Gastroesophageal sphincter (tissue), 4 donors: ENCODE measurements around the gene AKR1B1. TPM values are rescaled to one million over a fixed set of nuclear protein-coding genes. Genes with fewer than 3 reads are reported as not detected.

Source experiments
- ATAC-seq: fragments of 150-250 bp; one replicate; pipeline ENCODE4 v1.9.1; 2016; ENCODE audit warnings: mild to moderate bottlenecking, moderate library complexity
- H3K27ac ChIP-seq, 4 donors: fragments of 200-600 bp; sonication (generic) in 3 of 4; 1 replicate in 3 of 4; 2 replicates in 1 of 4; pipeline ENCODE4 v1.5.1; 2016 to 2019
- H3K27me3 ChIP-seq: fragments of 200-600 bp; sonication (generic); one replicate; pipeline ENCODE4 v1.5.1; 2019
- H3K36me3 ChIP-seq, 2 donors: fragments of 200-600 bp; sonication (generic); one replicate each; pipeline ENCODE4 v1.5.1; 2019; ENCODE audit warnings: control low read depth in 1 of 2
- H3K4me1 ChIP-seq, 3 donors: fragments of 200-600 bp; sonication (generic); 1 replicate in 2 of 3; 2 replicates in 1 of 3; pipeline ENCODE4 v1.5.1; 2016 to 2019; ENCODE audit warnings: control low read depth in 2 of 3
- H3K4me3 ChIP-seq, 2 donors: fragments of 200-600 bp; sonication (generic); one replicate each; pipeline ENCODE4 v1.5.1; 2019; ENCODE audit warnings: mild to moderate bottlenecking in 1 of 2, moderate library complexity in 1 of 2
- H3K9me3 ChIP-seq, 3 donors: fragments of 200-600 bp; sonication (generic); one replicate each; pipeline ENCODE4 v1.5.1; 2017 to 2019; ENCODE audit warnings: control low read depth in 2 of 3
- EP300 ChIP-seq: sonication (generic); formaldehyde crosslinking; IDR thresholded peaks from one replicate; pipeline ENCODE4 v1.6.1; 2017; ENCODE audit warnings: antibody characterized with exemption, mild to moderate bottlenecking
- POLR2A ChIP-seq, 2 donors: fragments of 450-650 bp; IDR thresholded peaks; one replicate each; pipeline ENCODE4 v1.6.1; 2017; ENCODE audit warnings: antibody characterized with exemption in 2 of 2, mild to moderate bottlenecking in 2 of 2, moderate library complexity in 1 of 2
- POLR2AphosphoS5 ChIP-seq: sonication (generic); formaldehyde crosslinking; IDR thresholded peaks from one replicate; pipeline ENCODE4 v1.6.1; 2017; ENCODE audit warnings: antibody characterized with exemption
- WGBS, 2 donors: methylation state at CpG; one replicate each; pipeline ENCODE4 v1.1.5; 2018; ENCODE audit warnings: low coverage in 1 of 2; 5-methylcytosine and 5-hydroxymethylcytosine counted together
- total RNA-seq, 4 donors: library from RNA; depleted of rRNA; stranded (reverse); fragments of >200 nt; gene quantifications; one replicate each; pipeline ENCODE4 v1.1.0, GENCODE V29; 2016
- TF ChIP-seq, protein P1 (sequence below), 4 experiments: fragments of 200-600 bp in 2 of 4; fragments of 450-650 bp in 2 of 4; sonication (generic) in 1 of 4; IDR thresholded peaks; one replicate each; pipeline ENCODE4 v1.5.1; 2017 to 2019; ENCODE audit warnings: antibody characterized with exemption in 4 of 4, mild to moderate bottlenecking in 2 of 4, moderate library complexity in 2 of 4

Gene AKR1B1
- total RNA-seq, 4 donors from 2014 or later = 34.1 to 55.2 (median 41.1) TPM

DNA sequence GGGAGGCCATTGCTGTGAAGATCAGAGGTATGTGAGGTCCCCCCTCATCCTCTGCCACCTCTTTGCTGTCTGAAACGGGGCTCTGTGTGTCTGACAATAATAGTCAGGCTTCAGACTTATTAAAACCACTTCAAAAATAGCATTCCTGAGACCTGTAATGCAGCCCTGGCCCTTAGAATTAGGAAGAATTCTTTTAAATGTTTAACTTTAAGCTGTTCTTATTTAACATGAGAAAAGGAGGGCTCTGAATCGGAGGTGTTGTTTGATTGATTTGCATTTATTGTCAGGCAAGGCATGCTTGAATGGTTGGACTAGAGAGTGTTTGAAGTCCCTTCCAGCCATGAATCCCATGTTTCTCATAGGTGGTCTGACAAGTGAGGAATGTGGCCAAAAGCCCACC, 52.5 kb downstream of the AKR1B1 start:
- Histone ChIP-seq H3K4me1 (no peaks in the 10 kb centered on the region), H3K27me3 (peaks cover 11% of the 10 kb centered on the region), H3K27ac (no peak overlapping the region), H3K4me3 (no peak overlapping the region), H3K36me3 (no peaks in the 10 kb centered on the region), H3K9me3 (no peaks in the 10 kb centered on the region)
- TF ChIP-seq POLR2A (IDR thresholded peaks at IDR 0.05) (no peak), EP300 (no peak), POLR2AphosphoS5 (no peak)
- TF ChIP-seq, protein P1, sequence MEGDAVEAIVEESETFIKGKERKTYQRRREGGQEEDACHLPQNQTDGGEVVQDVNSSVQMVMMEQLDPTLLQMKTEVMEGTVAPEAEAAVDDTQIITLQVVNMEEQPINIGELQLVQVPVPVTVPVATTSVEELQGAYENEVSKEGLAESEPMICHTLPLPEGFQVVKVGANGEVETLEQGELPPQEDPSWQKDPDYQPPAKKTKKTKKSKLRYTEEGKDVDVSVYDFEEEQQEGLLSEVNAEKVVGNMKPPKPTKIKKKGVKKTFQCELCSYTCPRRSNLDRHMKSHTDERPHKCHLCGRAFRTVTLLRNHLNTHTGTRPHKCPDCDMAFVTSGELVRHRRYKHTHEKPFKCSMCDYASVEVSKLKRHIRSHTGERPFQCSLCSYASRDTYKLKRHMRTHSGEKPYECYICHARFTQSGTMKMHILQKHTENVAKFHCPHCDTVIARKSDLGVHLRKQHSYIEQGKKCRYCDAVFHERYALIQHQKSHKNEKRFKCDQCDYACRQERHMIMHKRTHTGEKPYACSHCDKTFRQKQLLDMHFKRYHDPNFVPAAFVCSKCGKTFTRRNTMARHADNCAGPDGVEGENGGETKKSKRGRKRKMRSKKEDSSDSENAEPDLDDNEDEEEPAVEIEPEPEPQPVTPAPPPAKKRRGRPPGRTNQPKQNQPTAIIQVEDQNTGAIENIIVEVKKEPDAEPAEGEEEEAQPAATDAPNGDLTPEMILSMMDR (IDR thresholded peaks at IDR 0.05) = no peak
- WGBS, 2 donors = 40 to 43% methylated on average over 1 to 2 of the region's 2 CpGs
- ATAC-seq = no peak

DNA sequence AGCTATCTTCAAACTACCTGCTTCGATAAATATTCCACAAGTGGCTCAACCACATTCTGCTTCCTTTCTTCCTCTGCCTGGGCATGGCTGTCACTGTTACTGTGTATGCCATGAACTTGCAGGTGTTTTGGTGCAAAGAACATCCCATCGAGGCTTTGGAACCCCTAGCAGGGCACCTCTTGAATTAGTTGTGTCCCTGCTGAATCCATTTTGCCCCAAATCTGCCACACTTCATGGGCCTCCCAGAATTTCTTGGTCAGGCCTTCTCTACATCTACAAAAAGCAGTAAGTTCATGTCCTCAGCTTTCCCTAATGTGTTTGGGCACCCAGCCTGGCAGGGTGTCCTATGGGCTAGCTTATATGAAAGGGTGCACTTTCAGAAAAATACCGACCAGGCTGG, 53.6 kb downstream of the AKR1B1 start:
- Histone ChIP-seq H3K9me3 (no peaks in the 10 kb centered on the region), H3K27ac (no peak overlapping the region), H3K36me3 (no peaks in the 10 kb centered on the region), H3K4me1 (no peaks in the 10 kb centered on the region), H3K4me3 (no peak overlapping the region), H3K27me3 (peaks cover 11% of the 10 kb centered on the region)
- WGBS, 2 donors = 100% methylated on average over 1 to 2 of the region's 3 CpGs
- TF ChIP-seq, protein P1 (IDR thresholded peaks at IDR 0.05) = no peak
- TF ChIP-seq POLR2A (IDR thresholded peaks at IDR 0.05) (no peak), EP300 (no peak), POLR2AphosphoS5 (no peak)
- ATAC-seq = no peak

DNA sequence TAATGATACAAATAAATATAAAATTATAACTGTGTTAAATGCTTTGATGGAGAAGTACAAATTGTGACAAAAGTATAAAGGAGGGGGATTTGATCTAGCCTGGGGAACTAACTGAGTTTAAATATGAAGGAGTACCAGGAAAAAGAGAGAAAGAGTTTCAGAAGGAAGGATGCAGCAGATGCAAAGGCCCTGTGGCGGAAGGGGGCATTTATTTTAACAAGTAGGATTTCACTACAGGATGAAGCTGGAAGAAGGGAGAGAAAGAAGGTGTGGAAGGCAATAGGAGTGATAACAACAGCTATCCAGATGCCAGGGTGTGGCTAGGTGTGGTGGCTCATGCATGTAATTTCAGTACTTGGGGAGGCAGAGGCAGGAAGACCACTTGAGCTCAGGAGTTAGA, 55.8 kb downstream of the AKR1B1 start:
- TF ChIP-seq POLR2AphosphoS5 = no peak
- TF ChIP-seq, protein P1 (IDR thresholded peaks at IDR 0.05) = no peak
- no peak for TF ChIP-seq POLR2A (IDR thresholded peaks at IDR 0.05)
- TF ChIP-seq EP300 = no peak
- peaks cover 11% of the 10 kb centered on the region for H3K27me3 ChIP-seq
- ATAC-seq = no peak
- no peak overlapping the region for H3K27ac ChIP-seq
- no peaks in the 10 kb centered on the region for H3K4me1 ChIP-seq
- no peaks in the 10 kb centered on the region for H3K36me3 ChIP-seq
- 90 to 91% methylated on average over 1 of the region's 1 CpG for WGBS, 2 donors
- no peak overlapping the region for H3K4me3 ChIP-seq
- H3K9me3 ChIP-seq = no peaks in the 10 kb centered on the region

DNA sequence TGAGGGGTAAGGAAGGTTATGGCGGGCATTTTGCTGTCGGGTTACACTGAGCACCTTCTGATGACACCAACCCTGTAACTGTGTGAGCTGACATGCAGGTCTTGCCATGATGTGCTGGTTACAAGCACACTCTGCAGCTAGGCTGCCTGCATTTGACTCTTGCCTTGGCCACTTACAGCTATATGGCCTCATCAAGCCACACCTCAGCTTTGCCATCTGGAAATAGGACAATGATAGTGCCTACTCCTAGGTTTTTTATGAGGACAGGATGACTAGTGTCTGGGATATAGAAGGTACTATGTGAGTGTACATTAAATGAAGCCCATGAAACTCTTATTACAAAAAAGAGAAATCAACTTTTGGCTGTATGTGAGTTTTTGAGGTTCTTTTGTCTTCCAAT, 58.0 kb downstream of the AKR1B1 start:
- Histone ChIP-seq H3K27ac (no peak overlapping the region), H3K4me3 (no peak overlapping the region), H3K36me3 (no peaks in the 10 kb centered on the region), H3K9me3 (no peaks in the 10 kb centered on the region), H3K4me1 (no peaks in the 10 kb centered on the region), H3K27me3 (peaks cover 11% of the 10 kb centered on the region)
- TF ChIP-seq EP300 (no peak), POLR2AphosphoS5 (no peak), POLR2A (IDR thresholded peaks at IDR 0.05) (no peak)
- TF ChIP-seq, protein P1 (IDR thresholded peaks at IDR 0.05) = no peak
- no peak for ATAC-seq
- WGBS, 2 donors = 92% methylated on average over 2 of the region's 2 CpGs; no CpG with 5 or more reads in 1 of the 2 donors

DNA sequence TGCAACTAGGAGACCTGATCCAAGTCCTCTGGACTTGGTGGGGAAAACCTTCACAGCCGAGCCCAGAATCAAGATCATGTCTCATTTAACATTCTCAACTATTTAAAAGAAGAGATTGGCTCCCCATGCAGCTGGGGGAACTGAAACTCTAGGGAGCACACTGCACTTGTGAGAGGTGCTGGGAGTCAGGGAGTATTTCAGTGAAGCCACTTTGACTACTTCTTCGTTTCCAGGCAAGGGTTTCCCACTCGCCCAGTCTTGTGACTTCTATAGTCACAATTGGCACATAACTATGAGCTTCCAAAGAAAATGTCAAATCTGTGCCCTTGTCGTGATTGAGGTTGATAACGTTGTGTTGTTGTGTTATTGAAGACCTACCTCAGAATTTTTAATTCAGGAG, 62.9 kb downstream of the AKR1B1 start:
- H3K27me3 ChIP-seq = no peaks in the 10 kb centered on the region
- ATAC-seq = no peak
- TF ChIP-seq POLR2AphosphoS5 (no peak), POLR2A (IDR thresholded peaks at IDR 0.05) (no peak), EP300 (no peak)
- no peak overlapping the region for H3K4me3 ChIP-seq
- H3K27ac ChIP-seq = no peak overlapping the region
- H3K36me3 ChIP-seq = no peaks in the 10 kb centered on the region
- 73 to 75% methylated on average over 4 to 5 of the region's 5 CpGs for WGBS, 2 donors
- no peaks in the 10 kb centered on the region for H3K9me3 ChIP-seq
- H3K4me1 ChIP-seq = no peaks in the 10 kb centered on the region
